Nucleus accumbens (tissue), 56 donors: ENCODE results near the gene NAT10.

Source experiments
- DNase-seq, 56 donors: peaks; one replicate each; lab custom pipeline; 2025; lab: John Stamatoyannopoulos, UW

Gene NAT10

DNA sequence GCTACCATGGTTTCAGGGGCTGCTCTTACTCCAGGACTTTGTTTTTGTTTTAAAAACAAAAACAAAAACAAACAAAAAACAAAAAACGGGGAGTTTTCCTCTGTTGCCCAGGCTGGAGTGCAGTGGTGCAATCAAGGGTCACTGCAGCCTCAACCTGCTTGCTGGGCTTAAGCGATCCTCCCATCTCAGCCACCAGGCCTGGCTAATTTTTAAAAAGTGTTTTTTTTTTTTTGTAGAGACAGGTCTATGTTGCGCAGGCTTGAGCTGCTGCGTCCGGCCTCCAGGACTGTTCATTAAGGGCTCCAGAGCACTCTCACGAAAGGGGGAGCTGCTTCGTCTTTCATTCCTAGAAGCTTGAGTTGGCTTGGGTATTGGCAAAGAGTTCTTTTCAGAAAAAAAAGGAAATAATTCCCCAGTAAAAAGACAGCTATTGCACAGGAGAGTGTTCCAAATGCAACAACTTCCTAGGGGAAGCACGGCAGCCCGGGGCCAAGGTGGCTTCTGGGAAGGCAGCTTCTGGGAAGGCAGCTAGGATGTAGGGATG is 78.5 kb downstream of the NAT10 start:
- no peak for DNase-seq

DNA sequence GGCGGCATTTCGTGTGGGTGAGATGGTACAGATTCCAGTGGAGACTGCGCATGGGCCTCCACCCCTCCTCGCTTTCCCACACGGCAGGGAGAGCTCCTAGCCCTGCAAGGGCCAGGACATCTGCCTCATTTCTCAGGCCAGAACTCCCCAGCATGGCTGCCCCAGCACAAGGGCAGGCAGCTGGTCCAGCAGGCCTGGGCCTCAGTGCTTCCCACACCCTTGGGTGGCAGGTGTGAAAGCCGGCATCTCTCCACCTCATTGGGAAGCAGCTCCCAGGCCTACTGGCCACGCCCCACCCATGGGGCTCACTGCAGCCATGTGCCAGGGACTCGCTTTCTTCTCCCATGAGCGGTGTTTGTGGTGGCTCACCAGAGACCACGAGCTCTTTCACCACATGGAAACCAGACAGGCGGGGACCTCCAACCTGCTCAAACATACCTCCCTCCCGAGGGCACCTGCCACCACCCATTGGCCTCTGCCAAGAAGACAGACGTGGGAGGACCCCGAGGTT is 79.1 kb downstream of the NAT10 start:
- DNase-seq: no peak

DNA sequence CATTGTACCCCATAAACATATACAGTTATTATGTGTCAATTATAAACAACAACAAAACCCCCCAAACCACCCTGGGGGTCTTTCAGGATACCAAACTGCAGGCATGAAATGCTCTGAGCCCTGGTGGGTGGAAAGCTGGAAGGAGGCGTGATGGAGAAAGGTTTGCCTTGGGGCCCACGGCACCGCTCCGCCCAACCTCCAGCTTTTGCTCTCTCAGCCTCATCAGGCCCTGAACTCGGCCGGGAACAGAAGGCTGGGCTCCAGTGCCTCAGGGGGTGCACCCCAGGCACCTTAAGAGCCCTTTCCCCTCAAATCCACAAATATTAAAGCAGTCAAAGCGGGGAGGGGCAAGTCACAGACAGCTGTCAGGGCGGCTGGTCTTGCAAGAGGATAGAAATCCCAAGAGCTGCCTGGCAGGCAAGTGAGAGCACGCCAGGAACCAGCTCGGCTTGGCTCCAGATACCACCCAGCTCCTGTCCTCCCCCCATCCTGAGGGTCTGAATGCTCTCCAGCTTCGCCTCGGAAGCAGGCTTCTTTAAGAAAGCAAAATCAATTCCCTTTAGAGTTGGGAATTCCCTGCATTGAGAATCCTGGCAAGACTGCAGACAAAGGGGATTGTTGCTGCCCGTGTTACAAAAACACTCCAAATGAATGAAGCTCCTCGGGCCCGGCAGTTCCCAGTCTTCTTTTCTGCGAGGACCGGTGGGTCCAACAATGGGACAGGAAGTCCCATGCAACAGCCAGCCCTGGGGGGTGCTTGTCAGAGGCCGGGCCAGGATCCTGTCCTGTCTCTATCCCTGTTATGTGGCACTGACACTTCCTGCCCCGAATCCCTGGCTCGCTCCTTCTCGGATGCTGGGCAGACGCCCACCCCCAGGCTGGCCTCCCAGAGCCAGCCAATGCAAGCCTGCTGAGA is 80.8 kb downstream of the NAT10 start:
- peak in 4 of 56 donors; percentile 19 to 44 (median 35) for DNase-seq

DNA sequence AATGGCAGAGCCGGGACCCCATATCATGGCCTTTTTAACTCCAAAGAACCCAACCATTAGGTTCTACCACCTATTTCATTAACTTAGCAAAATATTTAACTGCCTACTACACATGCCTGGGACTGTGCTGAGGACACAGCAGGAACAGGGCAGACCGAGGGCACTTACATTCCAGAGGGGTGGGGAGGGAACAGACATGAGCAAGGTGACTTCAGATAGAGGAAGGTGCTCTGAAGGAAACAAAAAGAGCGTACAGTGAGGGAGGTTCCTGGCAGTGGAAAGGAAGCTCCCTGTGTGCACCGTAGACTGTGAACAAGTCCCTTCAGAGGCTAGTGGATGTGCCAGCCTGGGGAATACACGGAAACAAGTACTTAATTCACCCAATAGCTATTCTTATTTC is 82.8 kb downstream of the NAT10 start:
- DNase-seq: no peak

DNA sequence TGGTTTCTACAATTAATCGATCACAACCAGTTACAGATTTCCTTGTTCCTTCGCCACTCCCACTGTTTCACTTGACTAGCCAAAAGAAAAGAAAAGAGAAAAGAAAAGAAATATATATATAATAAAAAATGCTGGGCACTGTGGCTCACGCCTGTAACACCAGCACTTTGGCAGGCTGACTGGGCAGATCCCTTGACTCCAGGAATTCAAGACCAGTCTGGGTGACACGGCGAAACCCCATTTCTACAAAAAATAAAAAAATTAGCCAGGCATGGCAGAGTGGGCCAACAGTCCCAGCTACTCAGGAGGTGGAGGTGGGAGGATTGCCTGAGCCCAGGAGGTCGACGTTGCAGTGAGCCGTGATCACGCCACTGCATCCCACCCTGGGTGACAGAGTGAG is 83.8 kb downstream of the NAT10 start:
- DNase-seq: no peak

DNA sequence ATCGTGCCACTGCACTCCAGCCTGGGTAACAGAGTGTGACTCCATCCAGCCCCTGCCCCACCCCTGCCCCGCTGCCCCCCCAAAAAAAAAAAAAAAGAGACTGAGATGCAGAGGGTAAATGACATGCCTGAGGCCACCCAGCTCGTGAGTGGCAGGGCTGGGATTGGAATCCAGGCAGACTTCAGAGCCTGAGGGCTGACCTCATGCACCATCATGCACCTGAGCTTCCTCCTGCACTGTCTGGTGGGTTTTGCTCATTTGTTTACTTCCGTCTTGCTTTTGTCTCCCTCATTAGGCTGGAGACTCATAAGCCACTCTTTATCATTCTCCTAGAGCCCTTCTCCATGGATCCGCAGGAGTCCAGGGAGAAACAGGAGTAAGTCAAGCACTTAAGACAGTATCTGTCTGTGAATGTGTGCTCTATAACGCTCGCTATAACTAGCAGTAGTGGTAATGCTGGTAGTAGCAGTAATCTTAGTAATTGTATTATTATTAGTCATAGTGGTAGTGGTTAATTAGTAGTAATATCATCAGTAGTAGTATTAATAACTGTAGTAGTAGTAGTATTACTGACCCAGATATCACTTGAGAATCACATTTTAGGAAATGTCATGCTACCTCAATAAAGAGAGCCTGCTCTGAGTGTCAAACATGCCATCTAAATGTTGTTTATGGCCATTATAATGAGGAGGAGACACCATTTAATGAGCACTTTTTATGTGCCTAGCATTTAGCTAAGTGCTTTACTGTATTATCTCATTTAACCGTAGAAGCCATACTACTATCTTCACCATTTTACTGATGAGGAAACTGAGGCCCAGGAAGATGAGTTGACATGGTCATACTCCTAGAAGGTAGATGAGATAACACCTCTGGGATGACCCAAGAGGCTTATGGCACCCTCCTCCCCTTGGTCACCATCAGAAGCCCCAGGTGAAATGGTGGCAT is 85.0 kb downstream of the NAT10 start:
- no peak for DNase-seq

DNA sequence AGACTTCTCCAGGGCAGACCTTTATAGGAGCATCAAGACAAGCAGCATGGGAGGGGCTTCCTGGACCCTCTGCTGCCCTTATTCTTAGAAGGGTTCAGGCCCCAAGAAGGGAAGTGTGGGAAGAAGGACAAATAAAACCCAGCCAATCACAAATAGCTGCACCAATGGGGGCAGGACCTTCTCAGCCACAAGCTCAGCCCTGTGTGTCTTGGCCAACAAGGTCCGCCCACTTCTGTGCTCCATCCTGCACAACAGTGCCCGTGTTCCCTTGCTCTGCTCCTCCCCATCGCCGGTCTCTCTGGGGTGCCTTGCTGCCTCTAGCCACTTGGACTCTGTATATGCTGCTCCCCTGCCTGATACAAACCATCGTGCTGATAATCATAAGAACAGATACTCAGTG is 86.1 kb downstream of the NAT10 start:
- peak in 1 of 56 donors; percentile 16 for DNase-seq

DNA sequence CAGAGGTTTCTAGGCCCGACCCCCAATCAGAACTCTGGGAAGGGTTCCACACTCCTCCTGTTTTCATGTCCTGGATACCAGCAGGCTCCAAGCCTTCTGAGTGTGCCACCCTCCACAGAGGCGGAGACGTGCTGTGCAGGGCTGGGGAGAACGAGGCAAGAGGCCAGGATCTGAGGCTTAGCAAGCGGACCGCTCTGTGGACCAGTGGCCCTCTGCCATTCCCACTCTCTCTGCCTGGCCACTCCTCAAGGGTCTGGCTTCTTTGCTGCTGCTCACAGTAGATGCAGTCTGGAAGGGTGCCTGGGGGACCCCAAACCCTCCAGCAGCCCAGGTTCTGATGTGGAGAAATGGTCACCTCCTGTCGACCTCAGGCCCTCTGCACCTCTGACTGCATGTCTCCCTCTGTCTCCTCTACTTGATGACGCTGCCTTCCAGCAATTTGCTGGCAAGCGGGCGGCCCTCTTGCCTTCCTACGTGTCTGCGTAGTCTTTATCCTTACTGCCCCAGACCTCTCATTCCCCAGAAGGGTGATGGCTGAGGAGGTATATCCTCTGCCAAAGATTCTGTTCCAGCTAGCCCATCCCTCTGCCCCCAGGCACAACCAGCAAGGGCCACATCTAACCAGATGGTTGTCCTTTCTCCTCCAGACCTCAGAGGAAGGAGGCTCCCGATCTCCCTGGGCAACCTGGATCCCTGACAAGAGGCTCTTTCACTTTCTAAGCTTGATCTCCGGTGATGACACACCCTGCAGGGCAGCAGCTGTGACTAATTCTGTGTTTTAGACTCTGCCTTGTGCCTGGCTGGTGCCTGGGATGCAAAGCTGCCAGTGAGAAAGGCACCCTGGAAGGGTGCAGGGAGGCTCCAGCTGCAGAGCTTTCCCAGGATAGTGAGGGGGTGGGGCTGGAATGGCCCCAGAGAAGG is 87.3 kb downstream of the NAT10 start:
- peak in 19 of 56 donors; percentile 5 to 58 (median 21) for DNase-seq

DNA sequence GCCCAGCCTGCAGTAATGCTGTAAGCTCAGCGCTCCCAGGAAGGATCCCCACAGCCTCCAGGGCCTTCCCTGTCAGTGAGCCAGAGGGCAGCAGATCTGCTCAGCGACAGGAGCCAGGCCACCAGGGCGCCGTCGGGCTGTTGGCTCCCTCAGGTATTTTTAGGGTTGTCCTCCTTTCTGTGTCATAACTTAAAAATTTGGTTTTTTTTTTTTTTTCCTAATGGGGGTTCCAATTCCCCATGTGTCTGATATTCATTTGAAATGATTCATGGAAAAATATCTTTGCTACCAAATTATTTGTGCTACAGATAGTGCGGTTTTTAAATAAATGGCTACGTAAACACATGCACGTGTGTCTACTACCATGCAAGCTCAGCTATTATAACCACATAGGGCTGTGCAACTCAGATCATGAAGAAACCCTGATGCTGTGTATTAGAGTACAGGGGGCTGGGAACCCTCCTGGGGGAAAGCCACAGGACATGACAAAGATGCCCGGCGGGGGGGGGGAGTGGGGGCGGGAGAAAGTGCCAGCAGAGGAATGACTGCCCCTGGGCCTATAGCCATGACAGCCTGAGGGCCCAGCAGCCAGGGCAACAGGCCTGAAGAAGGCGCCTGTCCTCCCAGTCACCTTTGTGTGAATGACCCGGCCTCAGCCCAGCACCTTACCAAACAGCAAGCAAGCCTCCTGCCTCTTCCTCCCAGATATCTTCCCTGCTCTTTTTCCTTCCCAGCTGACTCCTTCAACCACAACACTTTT is 89.3 kb downstream of the NAT10 start:
- no peak for DNase-seq
